GM19193 (cell line): ENCODE data around the gene TAC3.

ENCODE experiments used
- POLR2A ChIP-seq: IDR thresholded peaks from 4 replicates; pipeline ENCODE4 v1.6.1; 2011; ENCODE audit not compliant: insufficient read depth, insufficient read length; ENCODE audit errors: extremely low read depth

Gene TAC3

GRCh38 chr12:56980268-56980667, 36.1 kb downstream of the TAC3 start:
- TF ChIP-seq POLR2A = no peak

DNA sequence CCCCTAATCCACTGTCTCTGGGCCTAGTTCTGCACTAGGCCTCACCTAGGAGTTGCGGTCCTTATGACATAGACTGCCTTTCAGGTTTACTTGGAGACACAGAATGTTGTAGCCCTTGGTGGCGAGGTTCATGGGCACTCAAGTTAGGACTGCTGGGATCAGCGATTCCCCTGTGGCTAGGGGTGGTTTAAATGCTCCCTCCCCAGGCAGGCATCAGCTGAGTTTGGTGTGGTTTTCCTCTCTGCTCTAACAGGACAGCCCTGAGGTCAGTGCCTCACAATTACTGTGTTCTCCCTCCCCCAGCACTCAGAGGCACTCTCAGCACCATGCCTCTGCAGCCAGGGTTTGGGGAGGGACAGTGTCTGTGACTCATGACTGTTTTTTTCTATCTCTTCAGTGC, 36.7 kb downstream of the TAC3 start:
- no peak for TF ChIP-seq POLR2A

- no peak for TF ChIP-seq POLR2A
Observed at GRCh38 chr12:56978397-56979138, 37.8 kb downstream of the TAC3 start.
